GM21737 (cell line): ENCODE data around the gene MCUR1.
"Not testable (repeated sequence)": the region's sequence is repeated elsewhere in the genome, so short reads cannot be mapped to it uniquely, and the experiment has no call there.

ENCODE experiments used
- ATAC-seq: cut with Tn5 transposase; IDR thresholded peaks from one replicate; pipeline ENCODE4 v1.9.1; 2021; ENCODE audit warnings: mild to moderate bottlenecking, moderate library complexity; ENCODE audit not compliant: unreplicated experiment

Gene MCUR1

DNA sequence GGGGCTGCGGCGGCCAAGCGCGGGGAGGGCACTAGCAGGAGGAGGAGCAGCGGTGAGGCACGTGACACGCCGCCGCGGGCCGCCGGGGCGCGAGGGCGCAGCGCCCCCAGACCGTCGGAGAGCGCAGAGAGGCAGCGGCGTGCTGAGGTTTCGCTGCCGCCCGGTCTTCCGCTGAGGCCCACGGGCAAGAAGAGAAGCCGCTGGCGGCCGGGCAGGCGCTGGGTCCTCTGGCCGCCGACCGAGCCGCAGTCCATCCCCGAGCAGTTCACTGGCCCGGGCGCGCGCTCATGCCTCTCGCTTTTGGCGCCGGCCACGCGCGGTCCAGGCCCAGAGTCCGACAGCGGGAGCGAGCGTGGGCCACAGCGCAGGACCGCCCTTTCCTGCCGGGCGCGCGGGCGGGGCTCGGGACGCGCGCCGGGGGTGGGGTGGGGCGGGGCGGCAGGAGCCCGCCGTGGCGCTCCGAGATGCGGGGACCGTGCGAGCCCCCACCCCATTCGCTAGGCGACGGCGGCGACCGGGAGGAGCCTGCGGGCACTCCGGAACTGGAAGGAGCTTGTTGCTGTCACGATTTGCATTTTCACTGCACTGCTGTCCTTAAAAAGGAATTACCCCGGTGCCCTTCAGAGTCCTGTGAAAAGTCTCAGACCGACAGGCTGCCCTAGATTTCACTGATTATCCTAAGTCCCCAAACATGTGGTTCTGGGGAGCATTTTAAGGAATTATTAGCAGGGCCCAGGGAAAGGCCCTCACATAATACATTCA is at the start of gene MCUR1:
MCUR1 (minus strand) TSS at position 382 of the 762 bp plus-strand sequence; CDS start at position 254, 128 bp downstream.
- ATAC-seq: peak; percentile 73

DNA sequence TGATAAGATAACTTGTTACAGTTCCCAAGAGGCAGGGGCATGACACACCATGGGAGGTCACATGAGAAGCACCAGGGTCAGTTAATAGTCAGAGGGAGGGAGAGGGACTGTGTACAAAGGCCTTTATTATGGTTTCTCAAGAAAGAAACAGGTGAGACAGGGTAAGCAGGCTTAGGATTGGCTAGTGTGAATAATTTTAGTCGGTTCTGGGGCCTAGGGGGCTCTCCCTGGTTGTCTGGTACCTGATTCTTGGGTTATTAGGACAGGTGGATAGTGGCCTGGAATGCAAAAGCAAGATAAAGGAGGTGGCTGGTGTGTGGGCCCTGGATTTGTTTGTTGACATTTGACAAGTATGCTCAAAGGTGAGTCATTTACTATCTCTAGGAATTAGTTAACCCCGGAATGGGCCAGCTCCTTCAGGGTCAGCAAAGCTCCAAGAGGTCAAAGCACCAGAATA is 49.4 kb upstream of the MCUR1 start:
- ATAC-seq: no peak

GRCh38 chr6:13860556-13861185 is 46.3 kb upstream of the MCUR1 start:
- not testable (repeated sequence) for ATAC-seq

- no peak for ATAC-seq
Observed at GRCh38 chr6:13859871-13860555, 45.7 kb upstream of the MCUR1 start.

GRCh38 chr6:13854716-13855250 is 40.4 kb upstream of the MCUR1 start:
- ATAC-seq: no peak

GRCh38 chr6:13853871-13854270 is 39.5 kb upstream of the MCUR1 start:
- ATAC-seq: no peak

DNA sequence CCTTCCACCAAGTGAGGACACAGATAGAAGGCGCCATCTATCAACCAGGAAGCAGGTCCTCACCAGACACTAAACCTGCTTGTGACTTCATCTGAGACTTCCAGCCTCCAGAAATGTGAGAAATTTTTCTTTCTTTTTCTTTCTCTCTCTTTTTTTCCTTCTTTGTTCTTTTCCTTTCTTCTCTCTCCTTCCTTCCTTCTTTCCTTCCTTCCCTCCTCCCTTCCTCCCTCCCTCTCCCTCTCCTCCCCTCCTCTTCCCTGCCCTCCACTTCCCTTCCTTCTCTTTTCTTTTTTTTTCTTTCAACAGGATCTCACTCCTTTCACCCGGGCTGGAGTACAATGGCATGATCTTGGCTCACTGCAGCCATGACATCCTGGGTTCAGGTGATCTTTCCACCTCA is 37.4 kb upstream of the MCUR1 start:
- ATAC-seq: no peak

DNA sequence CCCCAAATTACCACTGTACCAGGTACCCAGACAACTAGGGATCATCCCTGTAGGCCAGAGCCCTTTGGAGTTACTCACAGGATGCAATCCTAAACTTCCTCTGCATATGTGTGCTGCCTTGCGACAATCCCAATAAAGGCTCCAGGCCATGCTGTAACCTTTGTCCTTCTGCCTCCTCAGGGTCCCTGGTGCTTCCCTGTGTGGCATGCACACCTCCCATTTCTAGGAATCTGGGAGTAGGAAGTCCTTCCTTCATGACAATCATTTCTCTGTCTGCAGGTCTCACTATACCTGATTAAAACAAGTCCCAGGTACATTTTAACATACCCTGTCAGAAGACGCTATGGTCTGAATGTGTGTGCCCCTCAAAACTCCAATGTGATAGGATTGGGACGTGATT is 37.0 kb upstream of the MCUR1 start:
- no peak for ATAC-seq

DNA sequence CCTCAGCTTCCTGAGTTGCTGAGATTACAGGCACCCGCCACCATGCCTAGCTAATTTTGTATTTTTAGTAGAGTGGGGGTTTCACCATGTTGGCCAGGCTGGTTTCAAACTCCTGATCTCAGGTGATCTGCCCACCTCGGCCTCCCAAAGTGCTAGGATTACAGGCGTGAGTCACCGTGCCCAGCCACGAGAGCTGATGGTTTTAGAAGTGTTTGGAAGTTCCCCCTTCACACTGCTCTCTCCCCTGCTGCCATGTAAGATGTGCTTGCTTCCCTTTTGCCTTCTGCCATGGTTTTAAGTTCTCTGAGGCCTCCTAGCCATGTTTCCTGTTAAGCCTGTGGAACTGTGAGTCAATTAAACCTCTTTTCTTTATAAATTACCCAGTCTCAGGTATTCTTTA is 36.3 kb upstream of the MCUR1 start:
- not testable (repeated sequence) for ATAC-seq

GRCh38 chr6:13848522-13849150 is 34.3 kb upstream of the MCUR1 start:
- ATAC-seq: no peak

GRCh38 chr6:13847326-13848050 is 33.1 kb upstream of the MCUR1 start:
- no peak for ATAC-seq

DNA sequence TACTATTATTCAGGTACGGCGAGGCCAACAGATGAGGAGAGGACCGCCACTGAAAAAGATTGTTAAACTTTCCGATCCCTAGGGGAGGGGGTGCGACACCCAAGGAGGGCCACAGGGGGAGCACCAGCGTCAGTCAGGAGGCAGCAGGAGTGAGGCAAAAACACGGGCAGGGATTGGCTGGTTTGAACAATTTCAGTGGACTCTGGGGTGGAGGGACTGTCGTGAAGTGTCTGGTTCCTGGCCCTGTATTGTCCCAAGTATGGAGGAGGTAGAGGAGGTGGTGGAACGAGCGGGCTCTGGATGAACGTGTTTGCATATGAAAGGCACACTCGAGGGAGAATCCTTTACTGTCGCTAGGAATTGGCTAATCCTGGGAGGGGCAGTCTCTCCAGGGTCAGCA is 32.5 kb upstream of the MCUR1 start:
- ATAC-seq: no peak

DNA sequence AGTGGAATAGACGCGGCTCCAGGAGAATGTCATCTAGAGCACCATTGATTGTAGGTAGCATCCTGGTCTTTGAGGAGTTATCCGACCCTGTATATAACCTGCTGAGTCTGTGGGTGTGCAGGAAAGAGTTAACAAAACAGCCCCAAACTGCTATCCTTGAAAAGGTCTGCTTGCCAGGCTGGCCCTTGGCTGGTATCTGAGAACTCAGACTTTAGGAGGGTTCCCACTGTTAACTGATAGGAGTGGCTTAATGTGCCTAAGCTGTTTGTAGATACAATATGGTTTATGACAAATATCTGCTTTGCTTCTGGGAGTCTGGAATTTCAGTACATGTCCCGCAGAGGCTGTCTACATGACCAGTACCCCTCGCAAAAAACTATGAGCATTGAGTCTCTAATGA is 27.6 kb upstream of the MCUR1 start:
- ATAC-seq: no peak

- no peak for ATAC-seq
Observed at GRCh38 chr6:13838616-13839015, 24.3 kb upstream of the MCUR1 start.

- ATAC-seq: no peak
Observed at GRCh38 chr6:13836170-13836569, 21.8 kb upstream of the MCUR1 start.

- ATAC-seq: no peak
Observed at GRCh38 chr6:13834790-13835189, 20.4 kb upstream of the MCUR1 start.

GRCh38 chr6:13834018-13834417 is 19.7 kb upstream of the MCUR1 start:
- not testable (repeated sequence) for ATAC-seq

- no peak for ATAC-seq
Observed at GRCh38 chr6:13832778-13833177, 18.4 kb upstream of the MCUR1 start.

GRCh38 chr6:13831615-13832014 is 17.3 kb upstream of the MCUR1 start:
- ATAC-seq: no peak

DNA sequence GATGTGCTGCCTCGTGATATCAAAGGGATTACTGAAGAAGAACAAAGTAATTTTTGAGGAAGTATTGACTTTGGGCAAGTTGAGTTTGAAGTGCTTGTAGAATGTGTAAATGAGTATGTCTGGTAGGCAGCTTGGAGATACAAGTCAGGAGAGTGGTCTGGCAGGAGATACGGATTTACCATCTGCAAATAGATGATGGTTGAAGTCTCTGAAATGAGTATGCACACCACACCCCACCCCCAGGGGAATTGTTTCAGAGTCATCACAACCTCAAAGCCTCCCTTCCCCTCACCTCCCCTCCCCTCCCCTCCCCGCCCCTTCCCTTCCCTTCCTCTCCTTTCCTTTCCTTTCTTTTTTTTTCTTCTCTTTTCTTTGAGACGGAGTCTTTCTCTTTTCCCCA is 16.4 kb upstream of the MCUR1 start:
- no peak for ATAC-seq
